ENCODE data around the gene PHC3. TPM values are rescaled to one million over a fixed set of nuclear protein-coding genes. Genes with fewer than 3 reads are reported as not detected.
"Not testable (repeated sequence)": the region's sequence is repeated elsewhere in the genome, so short reads cannot be mapped to it uniquely, and the experiment has no call there.

Gene PHC3
- total and polyA plus RNA-seq, 2 experiments from 2014 or later: 36.6 to 39.8 TPM

DNA sequence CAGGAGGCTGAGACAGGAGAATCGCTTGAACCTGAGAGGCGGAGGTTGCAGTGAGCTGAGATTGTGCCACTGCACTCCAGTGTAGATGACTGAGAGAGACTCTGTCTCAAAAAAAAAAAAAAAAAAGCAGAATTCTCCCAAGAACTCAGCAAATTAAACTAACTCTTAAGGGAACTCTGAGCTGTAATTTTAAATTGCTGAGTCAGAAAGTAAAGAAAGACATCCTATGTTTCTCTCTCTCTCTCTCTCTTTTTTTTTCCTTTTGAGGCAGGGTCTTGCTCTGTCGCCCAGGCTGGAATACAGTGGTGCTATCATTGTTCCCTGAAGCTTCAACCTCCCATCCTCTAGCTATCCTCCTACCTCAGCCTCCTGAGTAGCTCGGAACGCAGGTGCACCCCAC lies 20.0 kb upstream of the PHC3 start:
- no peaks in the 10 kb centered on the region for H3K4me1 ChIP-seq (ENCODE audit: insufficient read depth)
- no peak overlapping the region for H3K27ac ChIP-seq
- no peaks in the 10 kb centered on the region for H3K9me2 ChIP-seq (replicated peaks; ENCODE audit: insufficient read depth)
- H3K4me2 ChIP-seq: no peak overlapping the region
- H3K4me3 ChIP-seq: no peak overlapping the region
- H2AFZ ChIP-seq: no peak overlapping the region
- no peaks in the 10 kb centered on the region for H4K20me1 ChIP-seq (ENCODE audit: insufficient read depth, poor library complexity, severe bottlenecking)
- no peak for DNase-seq (ENCODE audit: low spot score)
- no peak for TF ChIP-seq EZH2phosphoT487 (IDR thresholded peaks at IDR 0.05; ENCODE audit: low read depth, severe bottlenecking, unreplicated experiment)
- no peak for TF ChIP-seq EZH2 (IDR thresholded peaks at IDR 0.05; ENCODE audit: borderline replicate concordance)
- TF ChIP-seq, protein P1, sequence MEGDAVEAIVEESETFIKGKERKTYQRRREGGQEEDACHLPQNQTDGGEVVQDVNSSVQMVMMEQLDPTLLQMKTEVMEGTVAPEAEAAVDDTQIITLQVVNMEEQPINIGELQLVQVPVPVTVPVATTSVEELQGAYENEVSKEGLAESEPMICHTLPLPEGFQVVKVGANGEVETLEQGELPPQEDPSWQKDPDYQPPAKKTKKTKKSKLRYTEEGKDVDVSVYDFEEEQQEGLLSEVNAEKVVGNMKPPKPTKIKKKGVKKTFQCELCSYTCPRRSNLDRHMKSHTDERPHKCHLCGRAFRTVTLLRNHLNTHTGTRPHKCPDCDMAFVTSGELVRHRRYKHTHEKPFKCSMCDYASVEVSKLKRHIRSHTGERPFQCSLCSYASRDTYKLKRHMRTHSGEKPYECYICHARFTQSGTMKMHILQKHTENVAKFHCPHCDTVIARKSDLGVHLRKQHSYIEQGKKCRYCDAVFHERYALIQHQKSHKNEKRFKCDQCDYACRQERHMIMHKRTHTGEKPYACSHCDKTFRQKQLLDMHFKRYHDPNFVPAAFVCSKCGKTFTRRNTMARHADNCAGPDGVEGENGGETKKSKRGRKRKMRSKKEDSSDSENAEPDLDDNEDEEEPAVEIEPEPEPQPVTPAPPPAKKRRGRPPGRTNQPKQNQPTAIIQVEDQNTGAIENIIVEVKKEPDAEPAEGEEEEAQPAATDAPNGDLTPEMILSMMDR (IDR thresholded peaks at IDR 0.05; ENCODE audit: poor library complexity): no peak
- WGBS (ENCODE audit: low lambda C conversion rate, missing lambda C conversion rate): 89% methylated on average over 5 of the region's 5 CpGs
- H3K36me3 ChIP-seq (replicated peaks; ENCODE audit: insufficient read depth, low read depth): no peaks in the 10 kb centered on the region
- no peaks in the 10 kb centered on the region for H3K9me3 ChIP-seq (ENCODE audit: low read depth)
- no peaks in the 10 kb centered on the region for H3K27me3 ChIP-seq
- H3K79me2 ChIP-seq: no peaks in the 10 kb centered on the region

DNA sequence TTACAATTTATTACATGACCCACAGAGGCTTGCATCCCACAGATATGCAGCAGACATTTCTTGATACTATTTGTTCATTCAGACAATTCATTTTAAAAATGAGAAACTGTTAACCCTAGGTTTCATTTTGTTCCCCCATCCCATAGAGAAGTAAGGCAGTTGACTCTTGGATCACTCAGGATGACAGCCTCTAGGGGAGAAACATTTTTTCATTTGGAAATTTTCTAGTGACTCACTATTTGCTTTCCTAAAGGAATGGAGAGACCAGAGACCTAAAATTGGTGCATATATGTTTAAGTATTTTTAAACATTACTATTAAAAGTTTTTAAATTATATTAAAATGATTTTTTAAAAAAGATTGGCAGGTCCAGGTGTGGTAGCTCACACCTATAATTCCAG lies 19.5 kb upstream of the PHC3 start:
- no peaks in the 10 kb centered on the region for H3K36me3 ChIP-seq (replicated peaks; ENCODE audit: insufficient read depth, low read depth)
- H3K9me2 ChIP-seq (replicated peaks; ENCODE audit: insufficient read depth): no peaks in the 10 kb centered on the region
- H3K9me3 ChIP-seq (ENCODE audit: low read depth): no peaks in the 10 kb centered on the region
- no peak for DNase-seq (ENCODE audit: low spot score)
- H4K20me1 ChIP-seq (ENCODE audit: insufficient read depth, poor library complexity, severe bottlenecking): no peaks in the 10 kb centered on the region
- no peak overlapping the region for H3K27ac ChIP-seq
- TF ChIP-seq EZH2phosphoT487 (IDR thresholded peaks at IDR 0.05; ENCODE audit: low read depth, severe bottlenecking, unreplicated experiment): no peak
- TF ChIP-seq EZH2 (IDR thresholded peaks at IDR 0.05; ENCODE audit: borderline replicate concordance): no peak
- TF ChIP-seq, protein P1 (IDR thresholded peaks at IDR 0.05; ENCODE audit: poor library complexity): no peak
- H3K4me1 ChIP-seq (ENCODE audit: insufficient read depth): no peaks in the 10 kb centered on the region
- H3K79me2 ChIP-seq: no peaks in the 10 kb centered on the region
- no peak overlapping the region for H3K4me2 ChIP-seq
- H3K4me3 ChIP-seq: no peak overlapping the region
- H2AFZ ChIP-seq: no peak overlapping the region
- no peaks in the 10 kb centered on the region for H3K27me3 ChIP-seq

DNA sequence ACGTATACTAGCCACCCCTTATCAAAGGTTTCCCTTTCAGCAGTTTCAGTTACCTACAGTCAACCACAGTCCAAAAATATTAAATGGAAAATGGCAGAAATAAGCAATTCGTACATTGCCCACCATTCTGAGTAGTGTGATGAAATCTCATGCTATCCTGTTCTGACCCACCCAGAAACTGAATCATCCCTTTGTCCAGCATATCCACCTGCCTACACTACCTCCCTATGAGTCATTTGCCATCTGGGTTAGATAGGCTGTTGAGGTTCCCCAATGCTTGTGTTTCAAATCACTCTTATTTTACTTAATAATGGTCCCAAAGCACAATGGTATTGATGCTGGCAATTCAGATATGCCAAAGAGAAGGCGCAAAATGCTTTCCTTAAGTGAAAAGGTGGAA lies 15.3 kb upstream of the PHC3 start:
- Histone ChIP-seq H3K4me1 (ENCODE audit: insufficient read depth) (no peaks in the 10 kb centered on the region), H3K9me3 (ENCODE audit: low read depth) (no peaks in the 10 kb centered on the region), H2AFZ (no peak overlapping the region), H3K4me2 (no peak overlapping the region), H4K20me1 (ENCODE audit: insufficient read depth, poor library complexity, severe bottlenecking) (no peaks in the 10 kb centered on the region), H3K36me3 (replicated peaks; ENCODE audit: insufficient read depth, low read depth) (no peaks in the 10 kb centered on the region), H3K4me3 (no peak overlapping the region), H3K27me3 (no peaks in the 10 kb centered on the region), H3K79me2 (no peaks in the 10 kb centered on the region), H3K9me2 (replicated peaks; ENCODE audit: insufficient read depth) (no peaks in the 10 kb centered on the region), H3K27ac (no peak overlapping the region)
- 97% methylated on average over 3 of the region's 3 CpGs for WGBS (ENCODE audit: low lambda C conversion rate, missing lambda C conversion rate)
- no peak for DNase-seq (ENCODE audit: low spot score)
- TF ChIP-seq, protein P1 (IDR thresholded peaks at IDR 0.05; ENCODE audit: poor library complexity): no peak
- TF ChIP-seq EZH2phosphoT487 (IDR thresholded peaks at IDR 0.05; ENCODE audit: low read depth, severe bottlenecking, unreplicated experiment) (no peak), EZH2 (IDR thresholded peaks at IDR 0.05; ENCODE audit: borderline replicate concordance) (no peak)

DNA sequence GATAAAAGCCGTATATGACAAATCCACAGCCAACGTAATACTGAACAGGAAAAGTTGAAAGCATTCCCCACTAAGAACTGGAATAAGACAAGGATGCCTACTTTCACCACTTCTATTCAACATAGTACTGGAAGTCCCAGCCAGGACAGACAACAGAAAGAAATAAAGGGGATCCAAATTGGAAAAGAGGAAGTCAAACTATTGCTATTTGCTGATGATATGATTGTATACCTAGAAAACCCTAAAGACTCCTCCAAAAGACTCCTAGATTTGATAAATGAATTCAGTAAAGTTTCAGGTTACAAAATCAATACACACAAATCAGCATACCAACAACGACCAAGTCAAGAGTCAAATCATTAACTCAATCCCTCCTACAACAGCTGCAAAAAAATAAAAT lies 14.2 kb upstream of the PHC3 start:
- not testable (repeated sequence) for H3K9me2 ChIP-seq (replicated peaks; ENCODE audit: insufficient read depth); H3K4me2 ChIP-seq; H4K20me1 ChIP-seq (ENCODE audit: insufficient read depth, poor library complexity, severe bottlenecking); DNase-seq (ENCODE audit: low spot score); H3K27me3 ChIP-seq; H3K4me1 ChIP-seq (ENCODE audit: insufficient read depth); H2AFZ ChIP-seq; H3K4me3 ChIP-seq; H3K27ac ChIP-seq; H3K36me3 ChIP-seq (replicated peaks; ENCODE audit: insufficient read depth, low read depth); H3K79me2 ChIP-seq; H3K9me3 ChIP-seq (ENCODE audit: low read depth)
- WGBS (ENCODE audit: low lambda C conversion rate, missing lambda C conversion rate): 77% methylated on average over 3 of the region's 3 CpGs

Measured in hepatocyte (in vitro differentiated cells).